ENCODE measurements around the gene PIM3.

Gene PIM3

GRCh38 chr22:49991907-49992533, 31.4 kb downstream of the PIM3 start:
- DNase-seq (ENCODE audit: low spot score), result no peak

- DNase-seq (ENCODE audit: low spot score), result peak; percentile 67
These were observed 32.5 kb downstream of the PIM3 start for GRCh38 chr22:49992921-49993648.

DNA sequence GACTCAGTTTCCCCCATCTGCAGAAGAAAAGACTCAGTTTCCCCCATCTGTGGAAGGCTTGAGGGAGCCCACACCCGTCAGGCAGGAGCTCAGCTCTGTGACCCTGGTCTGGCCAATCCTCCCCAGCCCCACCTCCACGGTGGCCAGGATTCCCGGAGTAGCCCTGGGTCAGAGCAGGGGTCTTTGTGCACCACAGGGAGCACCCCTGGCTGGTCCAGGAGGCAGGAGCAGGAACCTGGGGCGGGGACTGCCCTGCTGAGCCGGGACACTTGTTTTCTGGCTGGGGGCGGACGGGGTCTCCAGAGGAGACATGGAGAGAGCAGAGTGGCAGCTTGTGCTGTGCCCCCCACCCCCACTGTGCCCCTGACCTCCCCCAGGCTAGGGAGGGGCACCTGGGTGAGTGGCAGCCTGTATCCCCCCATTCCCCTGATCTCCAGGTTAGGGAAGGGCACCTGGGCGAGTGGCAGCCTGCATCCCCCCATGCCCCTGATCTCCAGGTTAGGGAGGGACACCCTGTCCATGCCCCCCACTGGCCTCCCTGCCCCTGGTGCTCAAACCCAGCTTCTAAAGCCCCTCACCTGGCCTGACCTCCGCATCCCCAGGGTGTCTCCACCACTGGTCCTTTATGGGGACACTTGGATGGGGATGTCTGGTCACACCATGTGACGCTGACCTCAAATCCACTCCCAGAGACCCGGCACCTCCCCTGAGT, 33.2 kb downstream of the PIM3 start:
- no peak for DNase-seq (ENCODE audit: low spot score)

DNA sequence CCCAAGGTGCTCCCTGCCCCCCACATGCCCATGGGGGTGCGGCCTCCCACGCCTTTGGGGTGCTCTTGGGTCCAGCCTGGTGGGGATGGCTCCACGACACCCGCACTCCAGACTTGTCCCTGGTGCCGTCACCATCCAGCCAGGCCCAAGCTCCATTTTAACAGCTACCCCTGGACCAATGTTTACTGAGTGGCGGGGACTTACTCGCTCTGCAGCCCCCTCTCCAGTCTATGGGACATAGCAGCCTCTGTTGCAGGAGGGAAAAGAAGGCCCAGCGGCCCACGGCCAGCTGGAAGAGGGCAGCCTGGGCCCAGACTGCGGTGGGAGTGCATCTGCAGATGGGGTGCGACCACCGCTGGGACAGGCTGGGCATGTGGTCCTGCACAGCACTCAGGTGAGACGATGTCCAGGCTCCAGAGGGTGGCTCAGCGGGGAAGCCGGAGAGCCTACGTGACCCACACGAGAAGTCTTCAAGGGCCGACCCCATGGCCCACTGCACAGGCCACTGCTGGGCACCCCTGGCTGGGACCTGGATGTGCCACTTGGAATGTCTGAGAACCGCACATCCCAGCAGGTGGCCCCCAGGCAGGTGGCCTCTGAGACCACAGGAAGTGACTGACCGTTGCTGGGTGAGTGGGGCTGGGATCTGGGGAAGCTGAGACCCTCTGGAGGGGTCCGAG, 33.9 kb downstream of the PIM3 start:
- DNase-seq (ENCODE audit: low spot score), result peak; percentile 44

- DNase-seq (ENCODE audit: low spot score), result peak; percentile 39
These were observed 34.4 kb downstream of the PIM3 start for GRCh38 chr22:49995041-49995360.

DNA sequence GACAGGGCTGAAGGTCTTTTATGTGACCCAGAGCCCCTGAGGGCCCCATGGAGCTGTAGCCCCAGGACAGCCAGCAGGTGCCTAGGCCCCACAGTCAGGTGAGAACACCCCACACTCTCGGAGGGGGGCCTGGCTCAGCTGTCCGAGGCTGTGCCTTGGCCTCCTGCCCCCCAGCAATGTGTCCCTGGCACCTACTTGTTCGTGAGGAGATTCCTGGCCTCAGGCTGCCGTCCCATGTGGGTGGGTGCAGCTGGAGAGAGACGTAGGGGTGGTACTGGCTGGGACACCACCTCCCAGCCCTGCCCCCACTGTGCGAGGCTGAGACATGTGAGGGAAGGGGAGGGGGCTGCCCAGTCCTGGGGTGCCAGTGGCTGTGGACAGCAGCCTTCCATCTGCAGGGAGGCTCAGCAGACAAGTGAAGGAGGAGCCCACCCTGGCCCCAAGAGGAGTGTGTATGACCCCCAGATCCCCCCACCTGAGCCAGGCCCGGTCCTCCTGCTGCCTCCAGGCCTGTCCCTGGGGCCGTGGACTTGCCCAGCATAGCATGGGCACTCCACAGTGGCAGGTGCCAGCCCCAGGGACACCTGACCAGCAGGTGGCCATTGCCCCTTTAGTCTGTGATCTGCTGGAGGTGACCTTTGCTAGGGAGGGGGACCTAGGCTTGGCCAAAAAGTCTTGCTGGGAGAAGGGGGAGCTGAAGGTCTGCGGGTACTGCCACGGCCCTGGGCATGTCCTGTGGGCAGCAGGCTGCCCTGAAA, 35.0 kb downstream of the PIM3 start:
- DNase-seq (ENCODE audit: low spot score), result no peak

- DNase-seq (ENCODE audit: low spot score), result no peak
These were observed 35.5 kb downstream of the PIM3 start for GRCh38 chr22:49996119-49996517.

DNA sequence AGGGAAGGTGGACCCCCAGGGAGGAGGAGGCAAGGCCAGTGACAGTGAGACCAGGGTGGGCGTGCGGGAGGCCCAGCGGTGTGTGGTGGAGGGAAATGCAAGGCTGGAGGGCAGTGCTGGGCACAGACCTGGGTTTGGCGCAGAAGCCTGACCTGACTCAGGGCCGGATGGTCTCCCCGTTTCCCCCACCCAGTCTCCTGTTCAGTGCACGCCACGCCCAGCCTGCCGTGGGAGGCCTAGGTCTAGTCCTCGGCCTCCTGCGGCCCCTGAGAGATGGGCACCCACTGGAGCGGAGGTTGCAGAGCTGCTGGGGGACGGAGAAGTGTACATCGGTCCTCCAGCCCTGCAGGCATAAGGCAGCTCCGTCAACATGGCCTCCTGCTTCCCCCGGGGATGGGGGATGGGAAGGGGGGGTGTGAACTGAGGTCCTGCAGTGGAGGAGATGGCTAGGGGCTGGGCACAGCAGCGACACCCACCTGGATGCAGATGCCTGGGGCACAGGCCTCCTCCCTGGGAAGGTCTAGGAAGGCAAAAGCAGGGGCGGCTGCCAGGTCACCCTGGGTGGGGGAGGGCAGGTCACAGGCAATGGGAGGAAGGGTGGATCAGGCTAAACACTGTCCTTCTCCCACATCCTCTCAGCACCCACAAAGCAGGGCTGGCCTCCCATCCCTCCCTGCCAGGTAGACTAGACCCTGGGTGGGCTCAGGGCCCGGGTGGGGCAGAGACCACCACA, 36.1 kb downstream of the PIM3 start:
- DNase-seq (ENCODE audit: low spot score), result peak; percentile 45

DNA sequence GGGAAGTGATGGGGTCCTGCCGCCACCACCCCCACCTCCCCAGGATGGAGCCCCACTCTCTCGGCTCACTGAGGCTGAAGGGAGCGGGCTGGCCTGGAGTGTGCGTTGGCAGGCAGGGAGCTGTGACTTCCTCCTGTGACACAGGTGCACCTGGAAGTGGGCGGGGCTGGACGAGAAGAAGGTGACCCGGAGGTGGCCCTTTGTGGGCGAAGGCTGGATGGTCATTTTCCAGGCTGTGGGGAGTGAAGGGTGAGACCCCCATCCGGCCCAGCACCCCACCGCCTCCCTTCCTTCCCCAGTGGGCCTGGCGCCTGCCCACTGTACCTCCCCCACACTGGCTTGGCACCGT, 36.7 kb downstream of the PIM3 start:
- DNase-seq (ENCODE audit: low spot score), result peak; percentile 38

DNA sequence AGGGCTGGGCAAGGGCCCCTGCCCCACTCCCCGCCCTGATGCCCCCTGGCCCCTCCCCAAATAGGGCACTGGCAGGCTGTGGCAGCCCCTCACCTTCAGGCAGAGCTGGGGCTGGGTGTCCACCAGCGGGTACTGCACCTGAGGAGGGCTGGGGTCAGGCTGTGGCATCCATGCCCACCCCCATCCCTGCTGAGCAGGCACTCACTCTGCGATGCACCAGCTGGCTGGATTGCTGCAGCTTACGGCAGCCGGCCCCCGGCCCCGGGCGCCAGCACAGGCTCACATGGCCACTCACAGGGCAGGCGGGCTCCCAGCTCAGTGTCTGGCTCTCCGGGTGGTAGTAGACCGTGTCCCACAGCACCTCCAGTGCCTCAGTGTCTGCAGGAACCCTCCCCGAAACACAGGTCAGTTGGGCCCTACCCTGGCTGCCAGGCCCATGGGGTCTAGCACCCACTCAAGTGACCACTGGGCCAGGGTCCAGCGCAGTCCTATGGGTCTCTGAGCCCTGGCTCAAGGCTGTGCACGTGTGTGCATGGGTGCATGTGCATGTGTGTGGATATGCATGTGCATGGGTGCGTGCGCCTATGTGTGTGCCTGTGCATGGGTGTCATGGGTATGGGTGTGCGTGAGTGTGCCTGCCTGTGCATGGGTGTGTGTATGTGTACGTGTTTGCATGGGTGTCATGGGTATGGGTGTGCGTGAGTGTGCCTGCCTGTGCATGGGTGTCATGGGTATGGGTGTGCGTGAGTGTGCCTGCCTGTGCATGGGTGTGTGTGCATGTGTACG, 37.6 kb downstream of the PIM3 start:
- peak; percentile 43 for DNase-seq (ENCODE audit: low spot score)

DNA sequence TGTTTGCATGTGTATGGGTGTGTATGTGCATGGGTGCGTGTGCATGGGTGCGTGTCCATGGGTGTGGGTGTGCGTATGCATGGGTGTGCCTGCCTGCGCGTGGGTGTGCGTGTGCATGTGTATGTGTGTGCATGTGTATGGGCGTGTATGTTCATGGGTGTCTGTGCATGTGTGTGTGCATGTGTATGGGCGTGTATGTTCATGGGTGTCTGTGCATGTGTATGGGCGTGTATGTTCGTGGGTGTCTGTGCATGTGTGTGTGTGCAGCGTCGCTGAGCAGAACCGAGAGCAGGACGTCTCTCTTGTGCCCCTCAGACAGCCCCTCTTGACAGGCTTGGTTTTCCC, 38.1 kb downstream of the PIM3 start:
- DNase-seq (ENCODE audit: low spot score), result no peak

DNA sequence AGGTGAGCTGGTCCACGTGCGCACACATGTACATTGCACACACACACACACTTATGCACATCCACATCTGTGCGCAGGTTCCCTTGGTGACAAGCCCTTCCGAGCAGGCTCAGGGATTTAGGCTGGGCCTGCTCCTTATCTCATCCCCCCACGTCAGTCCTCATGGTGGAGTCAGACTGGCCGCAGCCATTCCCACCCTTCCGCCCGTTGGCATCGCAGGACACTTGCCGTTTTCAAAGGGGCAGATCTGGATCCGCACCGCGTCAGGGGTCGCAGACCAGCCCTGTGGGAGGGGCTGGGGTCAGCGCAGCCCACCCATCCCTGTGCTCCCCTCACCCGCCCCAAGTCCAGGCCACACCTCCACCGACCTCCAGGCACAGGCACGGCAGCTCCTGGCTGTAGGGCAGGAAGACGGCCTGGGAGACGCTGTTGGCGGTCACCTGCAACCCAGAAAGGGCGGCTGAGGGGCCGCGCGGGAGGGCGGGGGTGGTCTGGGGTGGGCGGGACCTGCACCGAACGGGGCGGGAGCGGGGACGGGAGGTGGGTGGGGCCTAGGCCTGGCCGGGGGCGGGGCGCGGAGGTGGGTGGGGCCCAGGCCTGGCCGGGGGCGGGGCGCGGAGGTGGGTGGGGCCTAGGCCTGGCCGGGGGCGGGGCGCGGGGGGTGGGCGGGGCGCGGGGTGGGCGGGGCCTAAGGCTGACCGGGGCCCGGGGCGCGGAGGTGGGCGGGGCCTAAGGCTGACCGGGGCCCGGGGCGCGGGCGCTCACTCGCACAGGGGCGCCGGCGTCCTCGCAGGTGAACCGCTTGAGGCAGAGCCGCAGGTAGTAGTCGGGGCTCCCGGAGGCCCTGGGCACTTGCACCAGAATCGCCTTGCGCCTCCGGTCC, 38.7 kb downstream of the PIM3 start:
- peak; percentile 82 for DNase-seq (ENCODE audit: low spot score)

- no peak for DNase-seq (ENCODE audit: low spot score)
These were observed 39.5 kb downstream of the PIM3 start for GRCh38 chr22:49999946-50000586.

GRCh38 chr22:50000587-50001387, 40.2 kb downstream of the PIM3 start:
- DNase-seq (ENCODE audit: low spot score), result peak; percentile 48

DNA sequence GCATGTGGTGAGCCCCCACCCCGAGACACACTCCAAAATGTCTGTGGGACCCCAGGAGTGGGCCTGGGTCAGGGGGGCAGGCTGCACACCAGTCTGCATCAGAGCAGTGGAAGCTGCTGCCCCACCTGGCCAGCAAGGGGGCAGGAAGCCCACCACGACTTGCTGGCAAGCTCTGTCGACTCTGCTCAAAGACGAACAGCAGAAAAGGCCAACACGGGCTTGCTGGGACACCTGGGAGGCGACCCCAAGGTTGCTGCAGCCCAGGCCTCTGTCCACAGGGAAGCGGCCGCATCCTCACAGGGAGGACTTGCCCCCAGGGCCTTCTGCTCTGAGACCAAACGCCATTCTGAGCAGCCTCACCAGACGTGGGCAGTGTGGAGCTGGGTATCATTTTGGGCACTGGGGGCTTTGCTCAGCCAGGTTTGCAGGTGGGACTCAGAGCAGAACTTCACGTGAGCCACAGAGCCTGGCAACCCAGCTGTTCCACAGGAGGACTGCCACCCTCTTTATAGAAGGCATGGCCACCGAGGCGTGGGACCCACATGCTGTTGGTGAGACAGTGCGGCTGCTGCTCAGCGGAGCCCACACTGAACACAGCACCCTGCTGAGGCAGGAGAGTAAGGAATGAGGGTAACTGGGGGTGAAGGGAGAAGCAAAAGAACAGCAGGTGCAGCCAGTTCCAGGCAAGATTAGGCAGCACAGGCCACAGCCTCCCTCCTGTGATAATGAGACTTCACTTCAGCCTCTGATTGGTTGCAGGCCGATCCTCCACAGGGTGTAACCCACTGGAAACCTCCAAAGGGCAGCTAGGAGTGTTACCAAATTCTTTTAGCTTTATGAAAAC, 41.0 kb downstream of the PIM3 start:
- peak; percentile 56 for DNase-seq (ENCODE audit: low spot score)

DNA sequence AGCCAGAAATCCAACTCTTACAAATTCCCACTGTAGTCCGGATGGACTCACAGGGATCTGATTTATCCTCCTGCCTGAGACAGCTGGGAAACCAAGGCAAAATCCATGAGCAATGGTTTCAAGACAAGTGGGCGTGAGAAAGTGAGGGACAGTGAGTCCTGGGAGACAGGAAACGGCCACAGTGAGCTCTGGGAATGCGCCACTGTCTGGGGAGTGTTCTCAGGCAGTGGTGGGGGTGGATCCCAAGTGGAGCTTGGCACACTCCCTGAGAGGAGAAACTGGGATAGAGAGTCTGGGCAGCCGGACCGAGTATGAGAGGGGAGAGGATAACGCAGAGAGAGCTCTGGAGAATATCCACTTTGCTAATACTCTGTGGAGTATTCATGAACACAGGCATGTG, 42.2 kb downstream of the PIM3 start:
- no peak for DNase-seq (ENCODE audit: low spot score)

- DNase-seq (ENCODE audit: low spot score), result no peak
These were observed 44.3 kb downstream of the PIM3 start for GRCh38 chr22:50004918-50005317.
